HG03060 (cell line): Measurements from ENCODE around the gene CLCN2.

Experiments
- ATAC-seq: cut with Tn5 transposase; IDR thresholded peaks from one replicate; pipeline ENCODE4 v1.9.1; 2021; ENCODE audit warnings: low read depth, moderate number of reproducible peaks; ENCODE audit not compliant: unreplicated experiment

Gene CLCN2

GRCh38 chr3:184361932-184362667, 695 bp upstream of the CLCN2 start:
- no peak for ATAC-seq

GRCh38 chr3:184360929-184361531, 375 bp downstream of the CLCN2 start:
- no peak for ATAC-seq

- no peak for ATAC-seq
Measured at GRCh38 chr3:184360070-184360928, 1.1 kb downstream of the CLCN2 start.

GRCh38 chr3:184359610-184360009, 1.8 kb downstream of the CLCN2 start:
- no peak for ATAC-seq

- ATAC-seq, result no peak
Measured at GRCh38 chr3:184358921-184359350, 2.5 kb downstream of the CLCN2 start.

- no peak for ATAC-seq
Measured at GRCh38 chr3:184358124-184358767, 3.2 kb downstream of the CLCN2 start.

GRCh38 chr3:184357248-184358123, 3.9 kb downstream of the CLCN2 start:
- ATAC-seq, result no peak

- ATAC-seq, result no peak
Measured at GRCh38 chr3:184355261-184356040, 6.0 kb downstream of the CLCN2 start.

GRCh38 chr3:184354754-184355153, 6.7 kb downstream of the CLCN2 start:
- no peak for ATAC-seq

- ATAC-seq, result no peak
Measured at GRCh38 chr3:184354121-184354728, 7.2 kb downstream of the CLCN2 start.

- ATAC-seq, result no peak
Measured at GRCh38 chr3:184353546-184353941, 7.9 kb downstream of the CLCN2 start.

- no peak for ATAC-seq
Measured at GRCh38 chr3:184352897-184353545, 8.4 kb downstream of the CLCN2 start.

GRCh38 chr3:184352149-184352785, 9.1 kb downstream of the CLCN2 start:
- ATAC-seq, result no peak

GRCh38 chr3:184351511-184352148, 9.8 kb downstream of the CLCN2 start:
- ATAC-seq, result no peak

GRCh38 chr3:184350618-184351017, 10.8 kb downstream of the CLCN2 start:
- no peak for ATAC-seq

GRCh38 chr3:184349563-184350470, 11.6 kb downstream of the CLCN2 start:
- no peak for ATAC-seq
